AG09309 (cell line): ENCODE results near the gene NINJ2.

Source experiments
- DNase-seq: peaks from one replicate; pipeline ENCODE4 v3.0.0-alpha.2; 2010; ENCODE audit warnings: low read depth
- H3K4me3 ChIP-seq: 2 replicates; pipeline ENCODE4 v1.5.1; 2011; ENCODE audit warnings: mild to moderate bottlenecking, low read depth, low read length, moderate library complexity; ENCODE audit not compliant: control insufficient read depth
- TF ChIP-seq, protein P1 (sequence below): IDR thresholded peaks from 2 replicates; pipeline ENCODE4 v1.5.1; 2011; ENCODE audit warnings: mild to moderate bottlenecking, low read depth, low read length, inconsistent platforms; ENCODE audit not compliant: insufficient read depth, control insufficient read depth; ENCODE audit errors: missing control alignments

Gene NINJ2

DNA sequence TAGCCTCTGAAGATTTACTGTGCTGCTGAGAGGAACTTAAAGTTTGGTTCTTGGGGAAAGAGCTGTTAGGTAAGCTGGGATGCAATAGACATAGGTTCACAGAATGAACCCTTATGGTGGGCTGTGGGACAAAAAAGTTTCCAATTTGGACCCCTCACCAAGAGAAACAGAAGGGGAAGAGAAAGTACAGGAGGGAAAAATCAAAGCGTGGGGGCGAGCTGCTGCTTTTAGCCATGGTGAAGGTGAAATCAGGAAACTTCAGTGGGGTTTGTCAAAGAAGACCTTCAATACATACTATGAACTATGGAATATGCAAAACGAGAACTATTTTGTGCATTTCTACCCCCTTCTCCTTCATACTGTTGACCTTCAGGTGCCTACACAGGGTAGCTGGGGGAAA, 10.6 kb upstream of the NINJ2 start:
- TF ChIP-seq, protein P1, sequence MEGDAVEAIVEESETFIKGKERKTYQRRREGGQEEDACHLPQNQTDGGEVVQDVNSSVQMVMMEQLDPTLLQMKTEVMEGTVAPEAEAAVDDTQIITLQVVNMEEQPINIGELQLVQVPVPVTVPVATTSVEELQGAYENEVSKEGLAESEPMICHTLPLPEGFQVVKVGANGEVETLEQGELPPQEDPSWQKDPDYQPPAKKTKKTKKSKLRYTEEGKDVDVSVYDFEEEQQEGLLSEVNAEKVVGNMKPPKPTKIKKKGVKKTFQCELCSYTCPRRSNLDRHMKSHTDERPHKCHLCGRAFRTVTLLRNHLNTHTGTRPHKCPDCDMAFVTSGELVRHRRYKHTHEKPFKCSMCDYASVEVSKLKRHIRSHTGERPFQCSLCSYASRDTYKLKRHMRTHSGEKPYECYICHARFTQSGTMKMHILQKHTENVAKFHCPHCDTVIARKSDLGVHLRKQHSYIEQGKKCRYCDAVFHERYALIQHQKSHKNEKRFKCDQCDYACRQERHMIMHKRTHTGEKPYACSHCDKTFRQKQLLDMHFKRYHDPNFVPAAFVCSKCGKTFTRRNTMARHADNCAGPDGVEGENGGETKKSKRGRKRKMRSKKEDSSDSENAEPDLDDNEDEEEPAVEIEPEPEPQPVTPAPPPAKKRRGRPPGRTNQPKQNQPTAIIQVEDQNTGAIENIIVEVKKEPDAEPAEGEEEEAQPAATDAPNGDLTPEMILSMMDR = no peak
- no peak overlapping the region for H3K4me3 ChIP-seq

DNA sequence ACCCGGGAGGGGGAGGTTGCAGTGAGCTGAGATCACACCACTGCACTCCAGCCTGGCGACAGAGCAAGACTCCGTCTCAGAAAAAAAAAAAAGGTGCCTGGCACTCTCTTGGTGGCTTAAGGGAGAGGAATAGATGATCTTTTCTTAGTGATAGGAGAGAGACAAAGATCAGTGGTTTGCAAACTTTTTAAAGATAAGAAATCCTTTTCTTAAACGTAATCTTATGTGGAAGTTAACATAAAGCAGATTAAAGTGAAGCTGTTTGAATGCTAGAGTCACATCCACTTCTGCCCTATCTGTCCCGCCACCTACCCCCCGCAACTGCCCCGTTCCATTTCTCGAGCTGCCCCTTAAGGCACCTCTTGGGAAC, 6.3 kb upstream of the NINJ2 start:
- no peak for DNase-seq
- H3K4me3 ChIP-seq = no peak overlapping the region
- TF ChIP-seq, protein P1 = no peak

More for the DNA sequence above, 10.6 kb upstream of the NINJ2 start:
- DNase-seq = no peak

DNA sequence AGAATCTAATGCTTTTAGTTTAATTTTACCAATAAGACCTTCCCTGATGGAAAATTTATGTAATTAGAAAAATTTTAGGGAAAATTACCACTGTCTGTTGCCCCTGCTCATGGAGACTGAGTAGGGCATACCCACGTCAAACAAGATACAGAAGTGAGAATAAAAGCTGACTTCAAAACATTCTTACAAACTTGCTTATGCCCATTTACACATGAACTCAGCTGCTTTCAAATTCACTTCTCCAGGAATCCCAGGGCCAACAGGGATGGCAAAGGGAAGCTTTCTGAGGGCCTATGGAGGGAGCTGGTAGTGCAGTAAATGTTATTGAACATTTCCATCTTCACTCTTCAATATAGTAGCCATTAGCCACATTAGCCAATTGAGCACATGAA, 4.8 kb upstream of the NINJ2 start:
- no peak for DNase-seq
- H3K4me3 ChIP-seq = no peak overlapping the region
- TF ChIP-seq, protein P1 = no peak

DNA sequence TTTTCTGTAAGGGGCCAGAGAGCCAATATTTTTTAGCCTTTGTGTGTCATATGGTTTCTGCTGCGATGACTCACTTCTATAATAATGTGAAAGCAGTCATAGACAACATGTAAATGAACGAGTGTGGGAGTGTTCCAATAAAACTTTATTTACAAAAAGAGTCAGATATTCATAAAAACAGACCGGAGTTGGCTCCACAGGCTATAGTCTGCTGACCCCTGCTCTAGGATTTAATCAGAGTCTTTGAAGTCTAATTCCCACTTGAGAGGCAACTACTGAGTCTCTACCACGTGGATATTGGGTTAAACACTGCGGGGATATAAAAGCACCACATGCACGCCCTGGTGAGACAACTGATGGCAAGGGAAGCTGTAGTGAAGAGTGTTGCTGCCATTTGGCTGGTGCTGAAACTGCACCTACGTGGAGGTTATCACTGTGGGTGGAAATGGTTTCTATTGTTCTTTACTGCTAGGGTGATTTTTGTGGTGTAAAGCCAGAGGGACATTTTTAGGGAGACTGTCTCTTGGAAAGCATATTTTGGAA, 3.6 kb upstream of the NINJ2 start:
- no peak for DNase-seq
- H3K4me3 ChIP-seq = no peak overlapping the region
- TF ChIP-seq, protein P1 = no peak

DNA sequence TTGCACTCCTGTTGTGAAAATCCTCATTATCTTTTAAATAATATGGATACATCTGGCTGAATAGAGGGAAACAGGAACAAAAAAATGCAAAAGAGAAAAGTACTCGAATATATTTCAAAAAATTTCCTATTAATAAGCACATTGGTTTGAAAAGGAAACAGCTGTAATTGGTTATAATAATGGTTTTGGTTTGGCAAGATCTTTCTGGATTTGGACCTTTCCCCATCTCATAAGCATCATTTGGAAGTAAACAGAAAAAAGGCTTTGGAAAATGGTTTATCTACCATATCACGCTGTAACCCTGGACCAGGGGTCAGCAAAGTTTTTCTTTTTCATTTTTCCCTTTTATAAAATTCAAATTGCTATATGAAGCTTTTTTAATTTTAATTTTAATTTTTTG, 2.8 kb upstream of the NINJ2 start:
- H3K4me3 ChIP-seq = no peak overlapping the region
- no peak for DNase-seq
- TF ChIP-seq, protein P1 = no peak

DNA sequence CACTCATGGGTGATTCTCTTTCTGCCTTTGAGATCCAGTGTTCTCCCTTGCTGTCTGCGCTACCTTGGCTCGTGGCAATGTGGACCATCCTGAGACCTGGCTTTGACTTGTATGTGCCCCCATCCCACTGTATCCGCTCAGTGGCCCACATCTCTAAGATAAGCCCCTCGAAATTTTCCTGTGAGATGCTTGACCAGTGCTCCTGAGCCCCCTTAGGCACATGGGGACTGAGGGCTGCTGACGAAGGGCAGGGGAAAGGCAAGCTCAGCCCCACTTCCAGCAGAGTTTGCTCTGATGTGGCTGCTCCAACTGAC, 1.5 kb upstream of the NINJ2 start:
- no peak overlapping the region for H3K4me3 ChIP-seq
- TF ChIP-seq, protein P1 = no peak
- DNase-seq = no peak

DNA sequence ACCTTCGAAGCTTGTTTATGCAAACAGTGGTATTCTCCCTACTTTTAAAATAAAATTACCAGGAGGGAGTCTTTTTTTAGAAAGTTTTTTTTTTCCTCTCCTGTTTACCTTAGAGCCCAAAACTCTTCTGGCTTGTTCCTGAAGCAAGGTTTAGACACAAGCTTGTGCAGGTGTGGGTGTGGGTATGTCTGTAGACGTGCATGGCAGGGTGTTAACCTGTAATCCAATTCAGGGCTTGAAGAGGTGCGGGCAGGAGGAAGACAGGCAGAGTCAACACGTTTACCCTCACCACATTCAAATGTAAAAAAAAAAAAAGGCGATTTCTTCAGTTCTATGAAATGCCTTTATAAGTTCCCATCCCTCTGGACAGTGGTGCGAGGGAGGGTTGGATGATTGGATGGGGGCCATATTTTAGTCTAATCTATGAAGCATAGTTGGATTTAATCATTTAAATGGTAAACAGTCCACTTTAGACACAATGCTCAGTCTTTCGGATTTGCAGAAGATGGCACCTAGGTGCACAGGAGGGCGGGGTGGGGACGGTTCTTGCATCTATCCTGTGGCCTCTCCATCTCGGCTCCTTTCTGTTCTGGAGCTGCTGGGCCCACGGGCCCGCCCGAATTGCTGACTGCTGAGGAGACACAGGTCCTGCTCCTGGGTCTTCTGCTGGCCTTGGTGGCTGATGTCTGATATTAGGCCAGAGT, 982 bp upstream of the NINJ2 start:
- no peak for DNase-seq
- TF ChIP-seq, protein P1 = no peak
- H3K4me3 ChIP-seq = no peak overlapping the region
